Hindlimb muscle (tissue), 1 donor: ENCODE measurements around the gene LIPH. TPM values are rescaled to one million over a fixed set of nuclear protein-coding genes. Genes with fewer than 3 reads are reported as not detected.
"Not testable (repeated sequence)": the region's sequence is repeated elsewhere in the genome, so short reads cannot be mapped to it uniquely, and the experiment has no call there.

Experiments
- DNase-seq: peaks from one replicate; pipeline ENCODE4 v3.0.0-alpha.2; 2013
- polyA plus RNA-seq: library from polyadenylated mRNA; unstranded; fragments of 120-200 nt; gene quantifications from one replicate; pipeline ENCODE4 v1.2.1, GENCODE V29; 2013; ENCODE audit not compliant: insufficient read length

The LIPH gene
- polyA plus RNA-seq, 1 donor, result 0.25 TPM

- DNase-seq, result no peak
Observed at GRCh38 chr3:185484296-185484695, 68.1 kb downstream of the LIPH start.

DNA sequence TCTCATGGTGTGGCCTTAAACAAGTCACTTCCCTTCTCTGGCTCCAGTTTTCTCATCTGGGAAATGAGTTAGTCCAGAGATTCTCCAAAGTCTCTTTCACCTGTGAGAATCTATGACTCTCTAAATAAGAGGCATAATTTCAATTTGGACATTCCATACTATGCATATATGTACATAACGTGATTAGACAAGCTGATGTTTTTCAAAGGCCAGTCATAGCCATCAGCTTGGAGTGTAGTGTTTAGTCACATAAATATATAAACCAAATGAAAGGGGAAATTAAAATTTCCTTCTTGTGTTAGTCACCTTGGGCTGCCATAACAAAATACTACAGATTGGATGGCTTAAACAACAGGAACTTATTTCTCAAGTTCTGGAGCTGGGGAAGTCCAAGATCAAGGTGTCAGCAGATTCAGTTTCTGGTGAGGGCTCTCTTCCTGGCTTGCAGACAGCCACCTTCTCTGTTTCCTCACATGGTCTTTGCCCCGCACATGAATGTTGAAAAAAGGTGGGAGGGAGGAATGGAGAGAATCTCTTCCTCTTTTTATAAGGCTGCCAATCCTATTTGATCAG lies 72.9 kb downstream of the LIPH start:
- no peak for DNase-seq

- DNase-seq, result no peak
Observed at GRCh38 chr3:185477316-185477715, 75.1 kb downstream of the LIPH start.

GRCh38 chr3:185474922-185475321 lies 77.5 kb downstream of the LIPH start:
- not testable (repeated sequence) for DNase-seq

- DNase-seq, result peak; percentile 47
Observed at GRCh38 chr3:185473290-185473815, 79.0 kb downstream of the LIPH start.

DNA sequence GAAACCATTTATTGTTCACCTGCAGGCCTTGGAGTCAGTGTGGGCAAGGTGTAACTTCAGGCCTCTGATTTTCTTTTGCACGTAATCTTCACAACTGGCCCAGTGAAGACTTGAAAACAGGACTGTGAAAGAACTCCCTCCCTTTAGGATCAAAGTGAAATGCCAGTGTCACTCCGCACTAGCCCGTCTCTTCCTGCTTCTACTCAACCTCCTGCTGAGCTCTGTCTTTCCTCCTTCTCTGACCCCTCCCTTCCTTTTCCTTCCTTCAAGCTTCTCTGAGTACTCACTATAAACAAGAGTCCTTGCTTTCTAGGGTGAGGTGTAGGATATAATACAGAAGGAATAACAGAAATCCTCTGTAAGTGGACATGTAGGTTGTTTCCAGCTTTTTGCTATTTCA lies 82.1 kb downstream of the LIPH start:
- no peak for DNase-seq

- DNase-seq, result no peak
Observed at GRCh38 chr3:185469542-185469941, 82.8 kb downstream of the LIPH start.

DNA sequence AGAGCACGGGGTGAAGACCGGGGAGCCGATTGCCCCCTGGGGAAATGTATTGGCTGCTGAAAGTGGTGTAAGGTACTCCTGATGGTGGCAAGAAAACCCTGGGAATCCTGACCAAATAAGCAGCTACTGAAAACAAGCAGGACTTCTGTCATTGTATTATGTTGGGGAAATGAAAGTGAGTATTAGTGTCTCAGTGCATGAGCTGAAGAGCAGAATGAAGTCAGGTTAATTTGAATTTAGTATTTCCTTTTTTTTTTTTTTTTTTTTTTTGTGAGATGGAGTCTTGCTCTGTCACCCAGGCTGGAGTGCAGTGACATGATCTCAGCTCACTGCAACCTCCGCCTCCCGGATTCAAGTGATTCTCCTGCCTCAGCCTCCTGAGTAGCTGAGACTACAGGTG lies 86.3 kb downstream of the LIPH start:
- DNase-seq, result not testable (repeated sequence)

DNA sequence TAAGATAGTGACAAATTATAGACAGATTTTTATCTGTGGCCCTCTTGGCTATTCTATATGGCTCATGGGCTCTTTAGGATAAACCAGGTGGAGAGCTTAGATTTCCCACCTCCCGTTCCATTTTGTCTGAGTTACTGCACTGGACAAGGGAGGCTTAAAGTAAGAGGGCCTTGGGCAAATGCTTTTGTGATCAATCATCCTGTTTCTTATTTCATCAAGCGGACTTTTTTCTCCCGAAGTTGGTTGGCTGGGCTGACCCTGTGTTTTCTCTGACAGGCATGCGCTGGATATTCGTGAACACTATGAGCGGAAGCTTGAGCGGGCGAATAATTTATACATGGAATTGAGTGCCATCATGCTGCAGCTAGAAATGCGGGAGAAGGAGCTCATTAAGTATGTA lies 86.9 kb downstream of the LIPH start:
- no peak for DNase-seq

DNA sequence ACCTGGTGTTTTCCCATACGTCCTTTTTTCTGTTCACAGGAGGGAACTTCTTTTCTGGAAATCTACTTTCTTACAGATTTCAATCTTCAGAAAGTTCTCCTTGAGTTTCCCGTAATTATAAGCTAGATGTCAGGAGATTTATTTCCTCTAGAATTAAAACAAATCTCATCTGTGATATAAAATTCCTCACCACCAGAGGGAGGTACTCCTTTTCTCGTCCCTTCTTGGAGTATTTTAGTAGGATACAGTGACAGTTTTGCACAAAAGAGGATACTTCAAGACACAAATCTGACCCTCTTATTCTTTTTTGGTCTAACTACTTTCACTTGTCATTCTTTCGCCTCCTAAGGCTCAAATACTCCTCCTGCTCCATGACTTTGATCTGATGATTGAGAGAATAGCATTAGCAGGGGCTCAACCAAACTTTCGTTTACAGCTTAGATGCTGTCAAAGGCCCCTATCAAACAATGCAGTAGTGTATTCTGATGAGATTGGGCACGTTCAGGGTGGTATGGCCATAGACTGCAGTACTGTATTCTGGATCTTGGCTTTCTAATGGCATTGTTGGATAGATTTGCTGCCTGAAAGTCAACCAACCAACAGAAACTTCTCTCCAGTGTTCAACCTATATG lies 91.6 kb downstream of the LIPH start:
- DNase-seq, result no peak

- no peak for DNase-seq
Observed at GRCh38 chr3:185460309-185460708, 92.1 kb downstream of the LIPH start.

- no peak for DNase-seq
Observed at GRCh38 chr3:185457376-185457775, 95.0 kb downstream of the LIPH start.

Other genes starting within 250 kb of the LIPH start
- 14.0 TPM for gene MAP3K13, start 189.5 kb downstream of the LIPH start, polyA plus RNA-seq
- gene TMEM41A, start 53.6 kb downstream of the LIPH start, polyA plus RNA-seq, result 18.3 TPM
- 35.3 TPM for gene SENP2, start 33.7 kb upstream of the LIPH start, polyA plus RNA-seq